Uterus (tissue), 4 donors: ENCODE data around the gene NXN. TPM values are rescaled to one million over a fixed set of nuclear protein-coding genes. Genes with fewer than 3 reads are reported as not detected.

ENCODE experiments used
- DNase-seq, 2 donors: peaks; one replicate each; pipeline ENCODE4 v3.0.0-alpha.2; 2019 to 2020
- H3K27ac ChIP-seq, 2 donors: fragments of 200-600 bp; sonication (generic); 1 replicate in 1 of 2; 2 replicates in 1 of 2; pipeline ENCODE4 v1.5.1; 2016 to 2018
- H3K27me3 ChIP-seq, 2 donors: fragments of 200-600 bp; sonication (generic); one replicate each; pipeline ENCODE4 v1.5.1; 2018 to 2019; ENCODE audit warnings: control low read depth in 1 of 2
- H3K36me3 ChIP-seq, 2 donors: fragments of 200-600 bp; sonication (generic); one replicate each; pipeline ENCODE4 v1.5.1; 2019; ENCODE audit warnings: control low read depth in 1 of 2
- H3K4me1 ChIP-seq, 2 donors: fragments of 200-600 bp; sonication (generic); one replicate each; pipeline ENCODE4 v1.5.1; 2018 to 2019; ENCODE audit warnings: control low read depth in 1 of 2
- H3K4me3 ChIP-seq, 2 donors: fragments of 200-600 bp; sonication (generic); 1 replicate in 1 of 2; 2 replicates in 1 of 2; pipeline ENCODE4 v1.5.1; 2018 to 2019; ENCODE audit warnings: mild to moderate bottlenecking in 1 of 2
- H3K9me3 ChIP-seq, 2 donors: fragments of 200-600 bp; sonication (generic); one replicate each; pipeline ENCODE4 v1.5.1; 2019; ENCODE audit warnings: control low read depth in 1 of 2
- CTCF ChIP-seq, 4 experiments: fragments of 200-600 bp in 2 of 4; fragments of 450-650 bp in 2 of 4; sonication (generic) in 2 of 4; IDR thresholded peaks; one replicate each; pipeline ENCODE4 v1.5.1; 2016 to 2019; ENCODE audit warnings: antibody characterized with exemption in 4 of 4, mild to moderate bottlenecking in 2 of 4, moderate library complexity in 1 of 4
- POLR2A ChIP-seq, 2 donors: fragments of 450-650 bp; IDR thresholded peaks; one replicate each; pipeline ENCODE4 v1.6.1; 2016; ENCODE audit warnings: antibody characterized with exemption in 2 of 2, mild to moderate bottlenecking in 1 of 2, moderate library complexity in 1 of 2
- intact Hi-C: fragments of 100-400 bp; cut with DNase I; formaldehyde crosslinking; loops from one replicate; pipeline ENCODE4 v1.15.1; 2023; ENCODE audit warnings: low total_unique reads
- total RNA-seq, 4 donors: library from RNA; depleted of rRNA in 3 of 4; stranded (reverse); fragments of >200 nt in 3 of 4; gene quantifications; one replicate each; pipeline versions ENCODE4 v1.1.0 to v1.2.4, GENCODE V29; 2014 to 2023
- donor health status: DM: yes; HTN: yes; CAD: no.

The NXN gene
- total RNA-seq, 4 donors from 2014 or later = 6.5 to 99.0 (median 49.9) TPM

GRCh38 chr17:896454-896853, 83.1 kb downstream of the NXN start:
- no peak for DNase-seq
- Histone ChIP-seq H3K4me3 (no peak overlapping the region), H3K27ac (peak overlapping the region; percentile 51 to 59), H3K4me1 (peaks cover 0 to 3% of the 10 kb centered on the region in 2 donors), H3K27me3 (no peaks in the 10 kb centered on the region), H3K36me3 (no peaks in the 10 kb centered on the region), H3K9me3 (no peaks in the 10 kb centered on the region)
- TF ChIP-seq CTCF (IDR thresholded peaks at IDR 0.05) (no peak), POLR2A (IDR thresholded peaks at IDR 0.05) (no peak)
- intact Hi-C loops = no loop called here

- Histone ChIP-seq H3K9me3 (no peaks in the 10 kb centered on the region), H3K4me3 (no peak overlapping the region), H3K27ac (no peak overlapping the region), H3K36me3 (no peaks in the 10 kb centered on the region), H3K27me3 (no peaks in the 10 kb centered on the region), H3K4me1 (peaks cover 0 to 3% of the 10 kb centered on the region in 2 donors)
- no peak for DNase-seq
- intact Hi-C loops = no loop called here
- TF ChIP-seq CTCF (IDR thresholded peaks at IDR 0.05) (no peak), POLR2A (IDR thresholded peaks at IDR 0.05) (no peak)
Observed at GRCh38 chr17:892958-893357, 86.6 kb downstream of the NXN start.

GRCh38 chr17:888998-889441, 90.6 kb downstream of the NXN start:
- Histone ChIP-seq H3K27ac (no peak overlapping the region), H3K36me3 (no peaks in the 10 kb centered on the region), H3K4me3 (no peak overlapping the region), H3K27me3 (no peaks in the 10 kb centered on the region), H3K4me1 (peaks cover 2 to 3% of the 10 kb centered on the region in 2 donors), H3K9me3 (no peaks in the 10 kb centered on the region)
- no peak for DNase-seq
- intact Hi-C loops = loop anchor here (10.0 kb wide), 1 partner anchor 86 kb away; the partner anchor contains the start of gene NXN
- no peak for TF ChIP-seq CTCF (IDR thresholded peaks at IDR 0.05)
- TF ChIP-seq POLR2A (IDR thresholded peaks at IDR 0.05) = no peak

GRCh38 chr17:887551-888209, 91.9 kb downstream of the NXN start:
- peaks cover 5 to 13% of the 10 kb centered on the region in 2 donors for H3K4me1 ChIP-seq
- no peak overlapping the region for H3K4me3 ChIP-seq
- no peaks in the 10 kb centered on the region for H3K9me3 ChIP-seq

More at GRCh38 chr17:887551-888209, 91.9 kb downstream of the NXN start:
- H3K27me3 ChIP-seq = no peaks in the 10 kb centered on the region
- H3K36me3 ChIP-seq = no peaks in the 10 kb centered on the region
- DNase-seq = no peak
- peak overlapping the region; percentile 86 to 92 for H3K27ac ChIP-seq
- intact Hi-C loops = loop anchor here (10.0 kb wide), 1 partner anchor 87 kb away; the partner anchor contains the start of gene NXN
- no peak for TF ChIP-seq POLR2A (IDR thresholded peaks at IDR 0.05)
- TF ChIP-seq CTCF (IDR thresholded peaks at IDR 0.05) = no peak
